Stimulated activated CD4-positive, alpha-beta T cell treated with anti-CD3 and anti-CD28 coated beads, Interleukin-4, amount 100 ng/mL, for 48 hours (primary cell): ENCODE results near the gene MAGED1.
"Not testable (repeated sequence)": the region's sequence is repeated elsewhere in the genome, so short reads cannot be mapped to it uniquely, and the experiment has no call there.

Source experiments
- DNase-seq, 2 donors: peaks; one replicate each; pipeline ENCODE4 v3.0.0-alpha.2; 2020; ENCODE audit warnings: low read depth in 2 of 2

The MAGED1 gene

GRCh38 chrX:51894697-51895336, 1.4 kb downstream of the MAGED1 start:
- no peak for DNase-seq

GRCh38 chrX:51896626-51897025, 3.2 kb downstream of the MAGED1 start:
- no peak for DNase-seq

- no peak for DNase-seq
Measured at GRCh38 chrX:51899741-51900140, 6.3 kb downstream of the MAGED1 start.

GRCh38 chrX:51902510-51903050, 9.2 kb downstream of the MAGED1 start:
- DNase-seq: no peak

- DNase-seq: not testable (repeated sequence)
Measured at GRCh38 chrX:51905152-51905551, 11.7 kb downstream of the MAGED1 start.

GRCh38 chrX:51905711-51906110, 12.3 kb downstream of the MAGED1 start:
- DNase-seq: no peak

GRCh38 chrX:51917604-51918003, 24.2 kb downstream of the MAGED1 start:
- DNase-seq: no peak

GRCh38 chrX:51922561-51922960, 29.1 kb downstream of the MAGED1 start:
- no peak for DNase-seq

GRCh38 chrX:51931566-51932150, 38.2 kb downstream of the MAGED1 start:
- no peak for DNase-seq
